Osteoblast (primary cell): ENCODE measurements around the gene DHRSX. TPM values are rescaled to one million over a fixed set of nuclear protein-coding genes. Genes with fewer than 3 reads are reported as not detected.
"Not testable (repeated sequence)": the region's sequence is repeated elsewhere in the genome, so short reads cannot be mapped to it uniquely, and the experiment has no call there.

Source experiments
- DNase-seq: peaks from one replicate; pipeline ENCODE4 v3.0.0; 2011; ENCODE audit warnings: low spot score, mixed read lengths; ENCODE audit not compliant: insufficient read length; ENCODE audit errors: missing footprints
- H2AFZ ChIP-seq: 2 replicates; pipeline ENCODE4 v1.6.0; 2011; ENCODE audit warnings: mild to moderate bottlenecking, low read length
- H3K27ac ChIP-seq: 2 replicates; pipeline ENCODE4 v1.5.1; 2011; ENCODE audit warnings: mild to moderate bottlenecking, low read depth, low read length, moderate library complexity
- H3K27me3 ChIP-seq: 2 replicates; pipeline ENCODE4 v1.6.0; 2012; ENCODE audit warnings: mild to moderate bottlenecking, control low read depth, inconsistent platforms, low read length, moderate library complexity; ENCODE audit not compliant: insufficient read depth
- H3K36me3 ChIP-seq: 2 replicates; pipeline ENCODE4 v1.5.1; 2011; ENCODE audit warnings: mild to moderate bottlenecking, low read length, control low read depth, moderate library complexity; ENCODE audit not compliant: insufficient read depth
- H3K4me1 ChIP-seq: 2 replicates; pipeline ENCODE4 v1.5.1; 2011; ENCODE audit warnings: mild to moderate bottlenecking, low read length, control low read depth, moderate library complexity; ENCODE audit not compliant: insufficient read depth
- H3K4me2 ChIP-seq: 2 replicates; pipeline ENCODE4 v1.6.0; 2011; ENCODE audit warnings: mild to moderate bottlenecking, low read length; ENCODE audit not compliant: insufficient read depth
- H3K4me3 ChIP-seq: fragments of 200-600 bp; sonication (generic); 3 replicates; pipeline ENCODE4 v1.5.1; 2012; ENCODE audit warnings: mild to moderate bottlenecking, low read length, inconsistent platforms; ENCODE audit not compliant: insufficient read depth
- H3K79me2 ChIP-seq: 2 replicates; pipeline ENCODE4 v1.6.0; 2012; ENCODE audit warnings: mild to moderate bottlenecking, low read length, control low read depth, inconsistent platforms; ENCODE audit not compliant: insufficient read depth
- H3K9me3 ChIP-seq: 2 replicates; pipeline ENCODE4 v1.5.1; 2011; ENCODE audit warnings: low read depth, low read length, control low read depth
- H4K20me1 ChIP-seq: 2 replicates; pipeline ENCODE4 v1.6.0; 2012; ENCODE audit warnings: mild to moderate bottlenecking, low read length, control low read depth; ENCODE audit not compliant: insufficient read depth
- CTCF ChIP-seq: IDR thresholded peaks from 2 replicates; pipeline ENCODE4 v1.5.1; 2011; ENCODE audit warnings: mild to moderate bottlenecking, low read depth, low read length, moderate library complexity; ENCODE audit errors: extremely low read depth
- total RNA-seq: library from RNA; depleted of rRNA; stranded (reverse); fragments of >200 nt; gene quantifications from 2 replicates; pipeline ENCODE4 v1.2.3, GENCODE V29; 2012

DHRSX gene
- total RNA-seq, 1 donor, result 37.6 TPM

- H2AFZ ChIP-seq, result no peak overlapping the region
- H3K4me1 ChIP-seq, result no peaks in the 10 kb centered on the region
- H3K4me2 ChIP-seq, result no peak overlapping the region
- no peaks in the 10 kb centered on the region for H3K36me3 ChIP-seq
- H3K9me3 ChIP-seq, result no peaks in the 10 kb centered on the region
- no peak for DNase-seq
- no peaks in the 10 kb centered on the region for H3K79me2 ChIP-seq
- no peaks in the 10 kb centered on the region for H4K20me1 ChIP-seq
- TF ChIP-seq CTCF, result no peak
- no peak overlapping the region for H3K27ac ChIP-seq
- H3K4me3 ChIP-seq, result no peak overlapping the region
- peaks cover 3% of the 10 kb centered on the region for H3K27me3 ChIP-seq
Observed at GRCh38 chrX:2508648-2509335, 8.0 kb upstream of the DHRSX start.

- Histone ChIP-seq H3K4me2 (no peak overlapping the region), H3K27ac (no peak overlapping the region), H2AFZ (no peak overlapping the region), H4K20me1 (no peaks in the 10 kb centered on the region), H3K9me3 (no peaks in the 10 kb centered on the region), H3K79me2 (no peaks in the 10 kb centered on the region), H3K4me1 (no peaks in the 10 kb centered on the region), H3K4me3 (no peak overlapping the region), H3K36me3 (no peaks in the 10 kb centered on the region), H3K27me3 (peaks cover 3% of the 10 kb centered on the region)
- no peak for TF ChIP-seq CTCF
- DNase-seq, result no peak
Observed at GRCh38 chrX:2507904-2508627, 7.3 kb upstream of the DHRSX start.

GRCh38 chrX:2507196-2507595 lies 6.4 kb upstream of the DHRSX start:
- H3K36me3 ChIP-seq, result no peaks in the 10 kb centered on the region
- H3K27ac ChIP-seq, result no peak overlapping the region
- TF ChIP-seq CTCF, result no peak
- no peaks in the 10 kb centered on the region for H3K79me2 ChIP-seq
- H3K4me2 ChIP-seq, result no peak overlapping the region
- H4K20me1 ChIP-seq, result no peaks in the 10 kb centered on the region
- no peak for DNase-seq
- no peaks in the 10 kb centered on the region for H3K9me3 ChIP-seq
- H3K4me3 ChIP-seq, result no peak overlapping the region
- no peak overlapping the region for H2AFZ ChIP-seq
- peaks cover 3% of the 10 kb centered on the region for H3K27me3 ChIP-seq
- no peaks in the 10 kb centered on the region for H3K4me1 ChIP-seq

GRCh38 chrX:2505341-2505740 lies 4.6 kb upstream of the DHRSX start:
- not testable (repeated sequence) for DNase-seq, H4K20me1 ChIP-seq, H3K79me2 ChIP-seq

More at GRCh38 chrX:2505341-2505740, 4.6 kb upstream of the DHRSX start:
- H2AFZ ChIP-seq, H3K36me3 ChIP-seq, H3K9me3 ChIP-seq, H3K4me2 ChIP-seq, H3K4me1 ChIP-seq, H3K27ac ChIP-seq, H3K4me3 ChIP-seq, H3K27me3 ChIP-seq: not testable (repeated sequence)
